Measurements from ENCODE around the gene NDUFA13.

The NDUFA13 gene

DNA sequence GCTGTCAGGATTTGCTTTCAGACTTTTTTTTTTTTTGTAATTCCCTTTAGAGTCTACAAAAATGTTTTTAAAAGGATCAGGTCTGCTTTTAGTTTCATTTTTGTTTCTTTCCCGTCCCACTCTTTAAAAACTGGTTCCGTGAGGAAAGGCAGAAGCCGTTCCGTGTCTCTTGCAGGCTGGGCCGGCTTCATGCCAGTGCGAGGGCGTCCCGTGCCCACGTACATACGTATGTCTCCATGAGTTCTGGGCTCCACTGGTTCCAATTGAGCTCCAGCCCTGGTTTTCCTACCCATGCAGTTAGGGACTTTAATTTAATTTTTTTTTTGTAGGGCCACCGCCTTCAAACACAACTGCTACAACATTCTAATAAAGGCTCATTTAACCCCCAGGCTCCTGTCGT lies 9.4 kb upstream of the NDUFA13 start:
- Histone ChIP-seq H3K36me3 (ENCODE audit: control insufficient read depth, insufficient read depth, low read length) (peaks cover 24% of the 10 kb centered on the region), H3K4me1 (ENCODE audit: control insufficient read depth, insufficient read depth, low read length) (no peaks in the 10 kb centered on the region), H3K27me3 (ENCODE audit: control insufficient read depth, insufficient read depth, low read length) (no peaks in the 10 kb centered on the region), H3K27ac (ENCODE audit: low read depth, low read length) (no peak overlapping the region), H3K9ac (ENCODE audit: low read length) (no peak overlapping the region), H3K4me3 (ENCODE audit: low read length) (no peak overlapping the region)

- Histone ChIP-seq H3K27ac (ENCODE audit: low read depth, low read length) (no peak overlapping the region), H3K4me1 (ENCODE audit: control insufficient read depth, insufficient read depth, low read length) (no peaks in the 10 kb centered on the region), H3K36me3 (ENCODE audit: control insufficient read depth, insufficient read depth, low read length) (peaks cover 20% of the 10 kb centered on the region), H3K9ac (ENCODE audit: low read length) (no peak overlapping the region), H3K27me3 (ENCODE audit: control insufficient read depth, insufficient read depth, low read length) (no peaks in the 10 kb centered on the region), H3K4me3 (ENCODE audit: low read length) (no peak overlapping the region)
Observed at GRCh38 chr19:19507354-19507753, 8.7 kb upstream of the NDUFA13 start.

GRCh38 chr19:19508217-19508616 lies 7.8 kb upstream of the NDUFA13 start:
- no peak overlapping the region for H3K4me3 ChIP-seq (ENCODE audit: low read length)
- no peaks in the 10 kb centered on the region for H3K4me1 ChIP-seq (ENCODE audit: control insufficient read depth, insufficient read depth, low read length)
- no peak overlapping the region for H3K9ac ChIP-seq (ENCODE audit: low read length)
- no peaks in the 10 kb centered on the region for H3K27me3 ChIP-seq (ENCODE audit: control insufficient read depth, insufficient read depth, low read length)
- no peak overlapping the region for H3K27ac ChIP-seq (ENCODE audit: low read depth, low read length)
- peaks cover 13% of the 10 kb centered on the region for H3K36me3 ChIP-seq (ENCODE audit: control insufficient read depth, insufficient read depth, low read length)

- H3K4me3 ChIP-seq (ENCODE audit: low read length): no peak overlapping the region
- no peaks in the 10 kb centered on the region for H3K27me3 ChIP-seq (ENCODE audit: control insufficient read depth, insufficient read depth, low read length)
- no peak overlapping the region for H3K9ac ChIP-seq (ENCODE audit: low read length)
- H3K4me1 ChIP-seq (ENCODE audit: control insufficient read depth, insufficient read depth, low read length): peaks cover 2% of the 10 kb centered on the region
- H3K36me3 ChIP-seq (ENCODE audit: control insufficient read depth, insufficient read depth, low read length): peaks cover 5% of the 10 kb centered on the region
- no peak overlapping the region for H3K27ac ChIP-seq (ENCODE audit: low read depth, low read length)
Observed at GRCh38 chr19:19510432-19510831, 5.6 kb upstream of the NDUFA13 start.

DNA sequence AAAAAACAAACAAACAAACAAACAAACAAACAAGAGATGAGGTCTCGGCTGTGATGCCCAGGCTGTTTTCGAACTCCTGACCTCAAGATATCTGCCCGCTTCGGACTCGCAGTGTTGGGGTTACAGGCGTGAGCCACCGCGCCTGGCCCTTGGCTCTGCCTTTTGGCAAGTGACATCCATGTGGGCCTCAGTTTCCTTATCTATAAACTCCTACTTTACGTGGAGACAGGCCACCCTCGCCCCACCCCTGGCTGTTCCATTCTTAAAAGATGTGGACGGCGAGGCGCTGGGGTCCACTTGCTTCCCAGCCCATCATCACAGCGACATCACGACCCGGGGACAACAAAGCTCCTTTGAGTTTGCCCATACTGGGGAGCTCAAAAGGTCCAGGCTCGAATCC lies 2.3 kb upstream of the NDUFA13 start:
- H3K9ac ChIP-seq (ENCODE audit: low read length): no peak overlapping the region
- peak overlapping the region; percentile 57 for H3K27ac ChIP-seq (ENCODE audit: low read depth, low read length)
- H3K4me3 ChIP-seq (ENCODE audit: low read length): peak overlapping the region; percentile 29
- no peaks in the 10 kb centered on the region for H3K36me3 ChIP-seq (ENCODE audit: control insufficient read depth, insufficient read depth, low read length)
- no peaks in the 10 kb centered on the region for H3K27me3 ChIP-seq (ENCODE audit: control insufficient read depth, insufficient read depth, low read length)
- peaks cover 5% of the 10 kb centered on the region for H3K4me1 ChIP-seq (ENCODE audit: control insufficient read depth, insufficient read depth, low read length)

DNA sequence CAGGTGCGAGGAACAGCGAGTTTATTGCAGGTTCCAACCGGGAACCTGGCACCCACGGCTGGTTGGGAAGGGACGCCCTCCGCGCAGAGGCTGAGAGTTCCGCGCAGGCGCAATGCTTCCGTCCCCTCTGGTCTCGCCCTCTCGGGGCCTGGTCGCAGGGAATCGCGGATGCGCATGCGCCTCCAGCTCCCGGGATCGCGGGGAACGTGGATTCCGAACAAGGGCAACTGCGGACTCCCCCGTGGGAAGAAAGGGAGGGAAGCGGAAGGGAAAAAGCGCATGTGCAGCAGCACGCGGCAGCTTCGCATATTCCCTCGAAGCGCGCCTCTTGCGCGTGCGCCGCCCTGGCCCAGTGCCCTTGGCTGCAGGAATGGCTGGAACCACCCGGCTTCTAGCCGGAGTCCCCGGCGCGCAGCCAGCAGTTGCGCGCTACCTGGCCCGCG lies 1.8 kb upstream of the NDUFA13 start:
- Histone ChIP-seq H3K4me3 (ENCODE audit: low read length) (peak overlapping the region; percentile 29), H3K27me3 (ENCODE audit: control insufficient read depth, insufficient read depth, low read length) (no peaks in the 10 kb centered on the region), H3K9ac (ENCODE audit: low read length) (no peak overlapping the region), H3K27ac (ENCODE audit: low read depth, low read length) (peak overlapping the region; percentile 57), H3K36me3 (ENCODE audit: control insufficient read depth, insufficient read depth, low read length) (no peaks in the 10 kb centered on the region), H3K4me1 (ENCODE audit: control insufficient read depth, insufficient read depth, low read length) (peaks cover 5% of the 10 kb centered on the region)

DNA sequence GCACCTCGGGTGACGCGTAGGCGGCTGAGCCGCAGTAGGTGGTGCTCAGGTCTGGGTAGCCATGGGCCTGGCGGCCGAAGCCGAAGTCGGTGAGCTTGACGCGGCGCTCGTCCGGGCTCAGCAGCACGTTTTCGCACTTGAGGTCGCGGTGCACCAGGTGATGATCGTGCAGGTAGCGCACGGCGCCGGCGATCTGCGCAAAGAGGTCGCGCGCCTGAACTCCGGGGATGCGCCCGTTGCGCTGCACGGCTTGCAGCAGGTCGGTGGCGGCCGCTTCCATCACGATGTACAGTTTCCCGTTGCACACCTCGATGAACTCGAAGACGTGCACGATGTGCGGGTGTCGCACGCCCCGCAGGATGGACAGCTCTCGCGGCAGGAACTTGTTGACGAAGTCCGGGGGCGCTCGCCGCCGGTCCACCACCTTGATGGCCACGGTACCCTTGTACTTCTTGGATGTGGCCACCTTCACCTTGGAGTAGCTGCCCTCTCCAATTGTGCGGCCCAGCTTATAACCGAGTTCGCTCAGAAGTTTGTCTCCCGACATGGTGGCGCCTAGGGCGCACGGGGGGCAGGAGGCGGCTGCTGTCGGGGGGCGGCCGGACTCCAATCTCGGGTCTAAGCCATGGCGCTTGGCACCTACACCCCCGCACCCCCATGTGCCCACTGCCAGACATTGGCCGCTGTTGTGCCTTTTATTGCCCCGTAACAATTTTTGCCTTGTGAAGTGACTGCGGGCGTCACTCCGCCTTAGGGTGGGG lies 964 bp upstream of the NDUFA13 start, which contains the start of gene TSSK6:
TSS of gene TSSK6 (minus strand) at position 668 of the 761 bp plus-strand sequence. CDS start at position 547, 121 bp downstream.
- peak within 1 kb of the TSS; percentile 91 for H3K27ac ChIP-seq (ENCODE audit: low read depth, low read length)
- H3K36me3 ChIP-seq (ENCODE audit: control insufficient read depth, insufficient read depth, low read length): peaks cover 3% of the 10 kb centered on the region
- H3K27me3 ChIP-seq (ENCODE audit: control insufficient read depth, insufficient read depth, low read length): no peaks in the 10 kb centered on the region
- peak within 1 kb of the TSS; percentile 86 for H3K4me3 ChIP-seq (ENCODE audit: low read length)
- peaks cover 5% of the 10 kb centered on the region for H3K4me1 ChIP-seq (ENCODE audit: control insufficient read depth, insufficient read depth, low read length)
- peak within 1 kb of the TSS; percentile 84 for H3K9ac ChIP-seq (ENCODE audit: low read length)

GRCh38 chr19:19517235-19517619 lies 1.2 kb downstream of the NDUFA13 start:
- Histone ChIP-seq H3K27ac (ENCODE audit: low read depth, low read length) (no peak overlapping the region), H3K4me1 (ENCODE audit: control insufficient read depth, insufficient read depth, low read length) (peaks cover 5% of the 10 kb centered on the region), H3K36me3 (ENCODE audit: control insufficient read depth, insufficient read depth, low read length) (peaks cover 3% of the 10 kb centered on the region), H3K27me3 (ENCODE audit: control insufficient read depth, insufficient read depth, low read length) (no peaks in the 10 kb centered on the region), H3K9ac (ENCODE audit: low read length) (no peak overlapping the region), H3K4me3 (ENCODE audit: low read length) (no peak overlapping the region)

DNA sequence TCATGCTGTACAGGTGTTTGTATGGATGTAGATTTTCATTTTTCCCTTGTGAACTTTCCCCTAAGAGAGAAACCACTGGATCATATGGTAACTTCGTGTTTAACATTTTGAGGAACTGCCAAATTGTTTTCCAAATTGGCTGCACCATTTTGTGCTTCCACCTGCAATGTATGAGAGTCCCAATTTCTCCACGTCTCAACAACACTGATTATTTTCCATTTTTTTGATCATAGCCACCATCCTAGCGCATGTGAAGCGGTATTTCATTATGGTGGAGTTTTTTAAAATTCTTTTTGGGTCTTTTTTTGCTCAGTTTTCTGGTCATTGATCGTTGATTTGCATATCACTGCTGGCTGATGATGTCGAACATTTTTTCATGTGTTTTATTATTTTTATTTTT lies 5.0 kb downstream of the NDUFA13 start:
- H3K4me3 ChIP-seq (ENCODE audit: low read length): no peak overlapping the region
- no peaks in the 10 kb centered on the region for H3K4me1 ChIP-seq (ENCODE audit: control insufficient read depth, insufficient read depth, low read length)
- peaks cover 3% of the 10 kb centered on the region for H3K36me3 ChIP-seq (ENCODE audit: control insufficient read depth, insufficient read depth, low read length)
- no peak overlapping the region for H3K9ac ChIP-seq (ENCODE audit: low read length)
- H3K27ac ChIP-seq (ENCODE audit: low read depth, low read length): no peak overlapping the region
- H3K27me3 ChIP-seq (ENCODE audit: control insufficient read depth, insufficient read depth, low read length): no peaks in the 10 kb centered on the region

- Histone ChIP-seq H3K9ac (ENCODE audit: low read length) (no peak overlapping the region), H3K4me1 (ENCODE audit: control insufficient read depth, insufficient read depth, low read length) (no peaks in the 10 kb centered on the region), H3K36me3 (ENCODE audit: control insufficient read depth, insufficient read depth, low read length) (peaks cover 3% of the 10 kb centered on the region), H3K27me3 (ENCODE audit: control insufficient read depth, insufficient read depth, low read length) (no peaks in the 10 kb centered on the region), H3K4me3 (ENCODE audit: low read length) (no peak overlapping the region), H3K27ac (ENCODE audit: low read depth, low read length) (no peak overlapping the region)
Observed at GRCh38 chr19:19523177-19523576, 7.2 kb downstream of the NDUFA13 start.

DNA sequence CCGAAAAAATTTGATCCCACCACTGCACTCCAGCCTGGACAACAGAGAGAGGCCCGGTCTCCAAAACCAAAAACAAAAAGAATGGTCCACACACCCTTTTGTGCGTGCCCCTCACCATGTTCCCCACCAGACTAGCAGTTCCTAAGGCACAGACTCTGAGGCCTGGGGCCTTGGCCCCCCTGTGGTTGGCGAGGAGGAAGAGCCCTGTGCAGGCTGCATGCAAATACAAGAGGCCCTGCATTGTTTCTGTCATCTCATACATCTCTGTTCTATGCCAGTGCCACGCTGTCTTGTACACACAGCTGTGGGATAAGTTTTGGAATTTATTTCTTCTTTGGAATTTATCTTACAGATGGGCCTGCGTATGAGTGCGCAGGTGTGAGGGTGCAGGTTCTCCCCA lies 8.0 kb downstream of the NDUFA13 start:
- no peak overlapping the region for H3K9ac ChIP-seq (ENCODE audit: low read length)
- no peak overlapping the region for H3K27ac ChIP-seq (ENCODE audit: low read depth, low read length)
- peaks cover 3% of the 10 kb centered on the region for H3K36me3 ChIP-seq (ENCODE audit: control insufficient read depth, insufficient read depth, low read length)
- H3K27me3 ChIP-seq (ENCODE audit: control insufficient read depth, insufficient read depth, low read length): no peaks in the 10 kb centered on the region
- no peaks in the 10 kb centered on the region for H3K4me1 ChIP-seq (ENCODE audit: control insufficient read depth, insufficient read depth, low read length)
- H3K4me3 ChIP-seq (ENCODE audit: low read length): no peak overlapping the region

GRCh38 chr19:19525611-19526380 lies 9.8 kb downstream of the NDUFA13 start:
- Histone ChIP-seq H3K4me3 (ENCODE audit: low read length) (no peak overlapping the region), H3K4me1 (ENCODE audit: control insufficient read depth, insufficient read depth, low read length) (no peaks in the 10 kb centered on the region), H3K27me3 (ENCODE audit: control insufficient read depth, insufficient read depth, low read length) (no peaks in the 10 kb centered on the region), H3K9ac (ENCODE audit: low read length) (no peak overlapping the region), H3K36me3 (ENCODE audit: control insufficient read depth, insufficient read depth, low read length) (no peaks in the 10 kb centered on the region), H3K27ac (ENCODE audit: low read depth, low read length) (no peak overlapping the region)
